Endothelial cell of umbilical vein (primary cell): ENCODE results near the gene ALDH5A1. TPM values are rescaled to one million over a fixed set of nuclear protein-coding genes. Genes with fewer than 3 reads are reported as not detected.

Experiments used
- BruUV-seq: library from RNA; stranded (reverse); fragments of 400-500 nt; replicated peaks from 2 replicates; lab custom pipeline; 2021; lab: Mats Ljungman, UMichigan
- CTCF ChIA-PET: fragments of 300-600, 350-600 bp; sonication (Branson Sonifier 250); formaldehyde crosslinking; loops from one replicate; lab custom pipeline; 2021; ENCODE audit warnings: antibody characterized with exemption, inconsistent platforms; lab: Charles Lee
- POLR2A ChIA-PET: fragments of 300-600, 350-600 bp; sonication (Branson Sonifier 250); formaldehyde crosslinking; loops from one replicate; lab custom pipeline; 2021; ENCODE audit warnings: antibody characterized with exemption, inconsistent platforms; lab: Charles Lee
- DNase-seq: peaks from one replicate; pipeline ENCODE4 v3.0.0-alpha.2; 2011; ENCODE audit warnings: low read depth, low spot score
- FAIRE-seq: peaks from 2 replicates; lab custom pipeline; 2011; peaks lifted over from hg19 to GRCh38; lab: Jason Lieb, UNC
- H2AFZ ChIP-seq: 2 replicates; pipeline ENCODE4 v1.6.0; 2012; ENCODE audit warnings: low read depth, low read length, control low read depth, inconsistent platforms
- H3K27ac ChIP-seq: 2 replicates; pipeline ENCODE4 v1.5.1; 2011; ENCODE audit warnings: low read depth, mild to moderate bottlenecking, control low read depth, low read length, moderate library complexity; ENCODE audit not compliant: insufficient read depth
- H3K27me3 ChIP-seq, 2 experiments: 2 replicates each; pipeline versions ENCODE4 v1.6.0 to v1.6.1; 2011; ENCODE audit warnings: low read length in 2 of 2, mixed read lengths in 1 of 2; ENCODE audit not compliant: control insufficient read depth in 2 of 2, insufficient read depth in 2 of 2
- H3K36me3 ChIP-seq, 2 experiments: 2 replicates in 1 of 2; 3 replicates in 1 of 2; pipeline ENCODE4 v1.5.1; 2011; ENCODE audit warnings: low read length in 2 of 2, mild to moderate bottlenecking in 1 of 2, moderate library complexity in 1 of 2; ENCODE audit not compliant: control insufficient read depth in 2 of 2, insufficient read depth in 2 of 2; ENCODE audit errors: extremely low read depth in 1 of 2
- H3K4me1 ChIP-seq: 3 replicates; pipeline ENCODE4 v1.5.1; 2011; ENCODE audit warnings: mild to moderate bottlenecking, low read length; ENCODE audit not compliant: control insufficient read depth, insufficient read depth; ENCODE audit errors: extremely low read depth
- H3K4me2 ChIP-seq: 2 replicates; pipeline ENCODE4 v1.6.1; 2011; ENCODE audit warnings: low read length, control low read depth, mixed read lengths; ENCODE audit not compliant: insufficient read depth
- H3K4me3 ChIP-seq, 3 experiments: fragments of 200-600 bp in 1 of 3; sonication (generic), shearing (Covaris generic) in 1 of 3; replicated peaks in 1 of 3; 2 replicates each; pipeline ENCODE4 v1.5.1; 2011 to 2016; ENCODE audit warnings: control low read depth in 3 of 3, low read length in 3 of 3, mild to moderate bottlenecking in 2 of 3, inconsistent platforms in 1 of 3, low read depth in 1 of 3, moderate library complexity in 1 of 3; ENCODE audit not compliant: insufficient read depth in 1 of 3
- H3K79me2 ChIP-seq: 2 replicates; pipeline ENCODE4 v1.6.0; 2012; ENCODE audit warnings: low read length, inconsistent platforms; ENCODE audit not compliant: control insufficient read depth, insufficient read depth
- H3K9ac ChIP-seq: replicated peaks from 2 replicates; pipeline ENCODE3; 2011; ENCODE audit warnings: low read length, control low read depth; ENCODE audit not compliant: insufficient read depth; ENCODE audit errors: extremely low read depth
- H3K9me1 ChIP-seq: replicated peaks from 3 replicates; pipeline ENCODE4 v1.6.0; 2011; ENCODE audit warnings: mild to moderate bottlenecking, low read length; ENCODE audit not compliant: control insufficient read depth, insufficient read depth; ENCODE audit errors: extremely low read depth
- H3K9me3 ChIP-seq: replicated peaks from 2 replicates; pipeline ENCODE4 v1.5.1; 2012; ENCODE audit warnings: low read length, inconsistent platforms; ENCODE audit not compliant: control insufficient read depth, insufficient read depth
- H4K20me1 ChIP-seq: replicated peaks from 2 replicates; pipeline ENCODE3; 2011; ENCODE audit warnings: mild to moderate bottlenecking, low read length; ENCODE audit not compliant: control insufficient read depth, insufficient read depth; ENCODE audit errors: extremely low read depth
- EZH2 ChIP-seq: IDR thresholded peaks from 2 replicates; pipeline ENCODE4 v1.6.1; 2012; ENCODE audit warnings: borderline replicate concordance, low read depth, mild to moderate bottlenecking, moderate library complexity, low read length, inconsistent platforms; ENCODE audit not compliant: severe bottlenecking
- FOS ChIP-seq: IDR thresholded peaks from 2 replicates; pipeline ENCODE4 v1.6.1; 2011; ENCODE audit warnings: mild to moderate bottlenecking, low read length, moderate library complexity, borderline replicate concordance; ENCODE audit not compliant: insufficient read depth
- GATA2 ChIP-seq: IDR thresholded peaks from 2 replicates; pipeline ENCODE4 v1.7.0; 2011; ENCODE audit warnings: low read depth, mild to moderate bottlenecking, moderate library complexity, mixed read lengths, low read length; ENCODE audit not compliant: insufficient read length, insufficient read depth
- JUN ChIP-seq: IDR thresholded peaks from 2 replicates; pipeline ENCODE4 v1.6.1; 2011; ENCODE audit warnings: borderline replicate concordance, low read depth; ENCODE audit not compliant: insufficient read length, insufficient read depth
- MYC ChIP-seq: IDR thresholded peaks from one replicate; pipeline ENCODE4 v1.6.1; 2011; ENCODE audit warnings: mild to moderate bottlenecking, low read depth, low read length
- POLR2A ChIP-seq: IDR thresholded peaks from 2 replicates; pipeline ENCODE4 v1.6.1; 2012; ENCODE audit warnings: low read depth, mild to moderate bottlenecking, control low read depth, low read length
- POLR2AphosphoS5 ChIP-seq: IDR thresholded peaks from 2 replicates; pipeline ENCODE4 v1.6.1; 2012; ENCODE audit warnings: low read depth, mild to moderate bottlenecking, control low read depth, low read length, moderate library complexity; ENCODE audit not compliant: insufficient read depth
- dilution Hi-C: fragments of 300-500 bp; cut with MboI; formaldehyde crosslinking; loops from one replicate; pipeline ENCODE4 v1.15.0; 2019; ENCODE audit warnings: low sequenced_read_pairs; ENCODE audit not compliant: extremely low pct_ligation_motif_present
- intact Hi-C: fragments of 100-400 bp; cut with micrococcal nuclease; formaldehyde crosslinking; loops from one replicate; pipeline ENCODE4 v1.10.0; 2022
- polyA plus RNA-seq, 4 experiments: library from polyadenylated mRNA; depleted of rRNA in 3 of 4; stranded (reverse) in 3 of 4; unstranded in 1 of 4; fragments of >200 nt; gene quantifications; 2 replicates each; pipeline versions ENCODE4 v1.2.1 to v1.2.3, GENCODE V29; 2011 to 2012; ENCODE audit warnings: missing spikeins in 1 of 4
- total RNA-seq: library from RNA; stranded (reverse); gene quantifications from 2 replicates; pipeline ENCODE4 v1.2.3, GENCODE V29; 2021
- TF ChIP-seq, protein P1 (sequence below): IDR thresholded peaks from 2 replicates; pipeline ENCODE4 v1.6.1; 2011; ENCODE audit not compliant: insufficient read depth, insufficient read length
- TF ChIP-seq, protein P2 (sequence below), 2 donors: IDR thresholded peaks; 1 replicate in 1 of 2; 2 replicates in 1 of 2; pipeline ENCODE4 v1.5.1; 2011; ENCODE audit warnings: low read length in 2 of 2, mild to moderate bottlenecking in 2 of 2, moderate library complexity in 2 of 2, control low read depth in 1 of 2, inconsistent platforms in 1 of 2, low read depth in 1 of 2; ENCODE audit not compliant: insufficient read depth in 1 of 2; ENCODE audit errors: extremely low read depth in 1 of 2

The ALDH5A1 gene
- total and polyA plus RNA-seq, 2 donors (not counting 3 experiments of a cell fraction or from before 2014, with no cell fraction given) = 0.51 to 1.1 TPM

DNA sequence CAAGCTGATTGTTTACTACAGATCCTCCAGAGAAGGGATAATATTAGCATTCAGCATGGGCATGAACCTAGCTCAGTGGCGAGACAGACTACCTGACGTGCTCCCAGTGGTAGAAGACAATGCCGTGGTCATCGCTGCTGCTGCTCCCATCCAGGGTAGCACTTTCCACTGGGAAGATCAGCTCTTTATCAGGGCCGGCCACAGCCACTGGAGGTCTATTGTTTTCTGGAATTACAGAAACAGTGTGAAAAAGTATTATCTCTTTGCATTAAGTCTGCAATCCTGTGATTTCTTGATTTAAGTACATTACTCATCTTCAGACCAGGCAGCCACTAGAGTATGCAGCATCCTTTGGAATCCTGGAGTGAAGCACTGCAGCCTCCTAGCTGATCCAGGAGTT, 75.0 kb downstream of the ALDH5A1 start:
- no peak for DNase-seq
- dilution Hi-C loops = no loop called here
- no peaks in the 10 kb centered on the region for H3K9me1 ChIP-seq
- H3K27me3 ChIP-seq = no peaks in the 10 kb centered on the region
- H2AFZ ChIP-seq = no peak overlapping the region
- H3K4me3 ChIP-seq = no peak overlapping the region
- no peak overlapping the region for H3K9ac ChIP-seq
- no peak for TF ChIP-seq JUN
- no peak for TF ChIP-seq POLR2A
- TF ChIP-seq GATA2 = no peak
- TF ChIP-seq MYC = no peak
- TF ChIP-seq EZH2 = no peak
- TF ChIP-seq, protein P1, sequence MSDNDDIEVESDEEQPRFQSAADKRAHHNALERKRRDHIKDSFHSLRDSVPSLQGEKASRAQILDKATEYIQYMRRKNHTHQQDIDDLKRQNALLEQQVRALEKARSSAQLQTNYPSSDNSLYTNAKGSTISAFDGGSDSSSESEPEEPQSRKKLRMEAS = no peak
- no peak for TF ChIP-seq POLR2AphosphoS5
- TF ChIP-seq, protein P2, sequence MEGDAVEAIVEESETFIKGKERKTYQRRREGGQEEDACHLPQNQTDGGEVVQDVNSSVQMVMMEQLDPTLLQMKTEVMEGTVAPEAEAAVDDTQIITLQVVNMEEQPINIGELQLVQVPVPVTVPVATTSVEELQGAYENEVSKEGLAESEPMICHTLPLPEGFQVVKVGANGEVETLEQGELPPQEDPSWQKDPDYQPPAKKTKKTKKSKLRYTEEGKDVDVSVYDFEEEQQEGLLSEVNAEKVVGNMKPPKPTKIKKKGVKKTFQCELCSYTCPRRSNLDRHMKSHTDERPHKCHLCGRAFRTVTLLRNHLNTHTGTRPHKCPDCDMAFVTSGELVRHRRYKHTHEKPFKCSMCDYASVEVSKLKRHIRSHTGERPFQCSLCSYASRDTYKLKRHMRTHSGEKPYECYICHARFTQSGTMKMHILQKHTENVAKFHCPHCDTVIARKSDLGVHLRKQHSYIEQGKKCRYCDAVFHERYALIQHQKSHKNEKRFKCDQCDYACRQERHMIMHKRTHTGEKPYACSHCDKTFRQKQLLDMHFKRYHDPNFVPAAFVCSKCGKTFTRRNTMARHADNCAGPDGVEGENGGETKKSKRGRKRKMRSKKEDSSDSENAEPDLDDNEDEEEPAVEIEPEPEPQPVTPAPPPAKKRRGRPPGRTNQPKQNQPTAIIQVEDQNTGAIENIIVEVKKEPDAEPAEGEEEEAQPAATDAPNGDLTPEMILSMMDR (IDR thresholded peaks at IDR 0.05; ENCODE audit: extremely low read depth in 1 of 2, insufficient read depth in 1 of 2, low read depth in 1 of 2, low read length in 2 of 2) = no peak
- TF ChIP-seq FOS = no peak
- BruUV-seq = no TSS peak
- no peaks in the 10 kb centered on the region for H3K36me3 ChIP-seq
- POLR2A ChIA-PET = no interaction called here
- H4K20me1 ChIP-seq = no peaks in the 10 kb centered on the region
- no peaks in the 10 kb centered on the region for H3K79me2 ChIP-seq
- no peaks in the 10 kb centered on the region for H3K4me1 ChIP-seq
- no peak overlapping the region for H3K27ac ChIP-seq
- no peak for FAIRE-seq
- intact Hi-C loops = no loop called here
- CTCF ChIA-PET = interaction anchor here (1.4 to 2.1 kb wide), 2 partner anchors 11 to 14 kb away, joined by 7 to 12 read pairs; no protein-coding TSS in a partner anchor
- H3K4me2 ChIP-seq = no peak overlapping the region
- no peaks in the 10 kb centered on the region for H3K9me3 ChIP-seq
